Measurements from ENCODE around the gene PKLR.
"Not testable (repeated sequence)": the region's sequence is repeated elsewhere in the genome, so short reads cannot be mapped to it uniquely, and the experiment has no call there.

Gene PKLR

DNA sequence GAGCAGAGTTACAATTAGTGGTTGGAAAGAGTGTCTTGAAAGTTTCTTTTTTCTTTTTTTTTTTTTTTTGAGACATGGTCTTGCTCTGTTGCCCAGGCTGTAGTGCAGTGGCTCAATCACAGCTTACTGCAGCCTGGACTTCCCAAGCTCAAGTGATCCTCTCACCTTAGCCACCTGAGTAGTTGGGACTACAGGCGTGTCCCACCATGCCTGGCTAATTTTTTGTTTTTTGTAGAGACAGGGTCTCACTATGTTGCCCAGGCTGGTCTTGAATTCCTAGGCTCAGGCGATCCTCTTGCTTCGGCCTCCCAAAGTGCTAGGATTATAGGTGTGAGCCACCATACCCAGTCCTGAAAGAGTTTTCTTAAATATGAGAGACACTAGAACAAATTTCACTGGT, 54.4 kb downstream of the PKLR start:
- H3K36me3 Mint-ChIP-seq; H3K27me3 Mint-ChIP-seq; H3K27ac Mint-ChIP-seq; H3K9me3 Mint-ChIP-seq (ENCODE audit: low read depth); H3K4me3 Mint-ChIP-seq: not testable (repeated sequence)
- H3K4me1 Mint-ChIP-seq (ENCODE audit: low read depth) = peaks cover 34% of the 10 kb centered on the region

DNA sequence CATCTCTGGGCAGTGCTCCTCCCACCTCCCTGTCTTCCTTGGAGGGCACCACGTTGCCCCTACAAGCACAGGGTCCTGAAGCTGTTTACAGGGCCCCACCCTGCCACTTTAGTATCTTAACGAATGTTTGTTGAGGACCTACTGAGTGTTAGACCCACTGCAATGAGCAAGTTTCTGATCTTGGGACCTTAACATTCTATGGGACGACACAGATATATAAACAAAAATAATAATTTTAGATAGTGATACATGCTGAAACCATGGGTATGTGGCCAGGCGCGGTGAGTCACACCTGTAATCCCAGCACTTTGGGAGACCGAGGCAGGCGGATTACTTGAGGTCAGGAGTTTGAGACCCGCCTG, 56.1 kb downstream of the PKLR start:
- peaks cover 44% of the 10 kb centered on the region for H3K4me1 Mint-ChIP-seq (ENCODE audit: low read depth)

DNA sequence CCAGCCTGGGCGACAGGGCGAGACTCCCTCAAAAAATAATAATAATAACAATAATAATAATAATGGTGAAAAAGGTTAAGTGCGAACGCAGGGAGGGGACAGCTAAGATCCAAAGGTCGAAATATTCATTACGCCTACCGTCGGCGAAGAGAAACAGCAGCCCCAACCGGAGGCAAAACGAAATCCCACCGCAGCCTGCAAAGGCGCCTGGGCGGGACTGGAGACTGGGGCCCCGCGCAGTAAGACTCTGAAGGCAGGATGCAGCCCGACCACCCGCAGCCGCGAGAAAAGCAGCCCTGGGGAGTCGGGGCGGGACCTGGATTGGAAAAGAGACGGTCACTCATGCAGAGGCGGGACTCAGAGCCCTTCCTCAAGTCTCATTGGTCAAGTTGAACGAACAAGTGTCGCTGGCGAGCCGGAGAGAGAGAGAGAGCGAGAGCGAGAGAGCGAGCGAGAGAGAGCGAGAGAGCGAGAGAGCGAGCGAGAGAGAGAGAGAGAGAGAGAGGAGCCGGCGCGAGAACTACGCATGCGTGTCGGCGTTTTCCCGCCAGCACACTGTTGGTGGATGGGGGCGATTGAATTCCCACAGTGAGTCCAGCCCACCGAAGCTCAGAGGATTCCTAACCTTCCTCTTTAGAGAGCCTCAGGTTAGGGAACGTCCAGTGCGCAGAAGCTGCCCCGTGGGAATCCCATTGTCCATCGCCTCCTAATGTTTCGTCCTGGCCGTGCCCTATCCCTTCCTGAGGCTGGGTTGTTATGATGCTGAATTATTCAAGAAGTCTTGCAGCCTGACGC, 56.7 kb downstream of the PKLR start:
- H3K4me3 Mint-ChIP-seq = peak overlapping the region; percentile 80
- no peaks in the 10 kb centered on the region for H3K9me3 Mint-ChIP-seq (ENCODE audit: low read depth)
- H3K27ac Mint-ChIP-seq = peak overlapping the region; percentile 96
- no peaks in the 10 kb centered on the region for H3K36me3 Mint-ChIP-seq
- H3K4me1 Mint-ChIP-seq (ENCODE audit: low read depth) = peaks cover 44% of the 10 kb centered on the region
- H3K27me3 Mint-ChIP-seq = no peaks in the 10 kb centered on the region

More for the DNA sequence above, 56.1 kb downstream of the PKLR start:
- Mint-ChIP-seq H3K27ac (peak overlapping the region; percentile 96), H3K36me3 (no peaks in the 10 kb centered on the region), H3K9me3 (ENCODE audit: low read depth) (no peaks in the 10 kb centered on the region), H3K27me3 (no peaks in the 10 kb centered on the region), H3K4me3 (peak overlapping the region; percentile 80)

DNA sequence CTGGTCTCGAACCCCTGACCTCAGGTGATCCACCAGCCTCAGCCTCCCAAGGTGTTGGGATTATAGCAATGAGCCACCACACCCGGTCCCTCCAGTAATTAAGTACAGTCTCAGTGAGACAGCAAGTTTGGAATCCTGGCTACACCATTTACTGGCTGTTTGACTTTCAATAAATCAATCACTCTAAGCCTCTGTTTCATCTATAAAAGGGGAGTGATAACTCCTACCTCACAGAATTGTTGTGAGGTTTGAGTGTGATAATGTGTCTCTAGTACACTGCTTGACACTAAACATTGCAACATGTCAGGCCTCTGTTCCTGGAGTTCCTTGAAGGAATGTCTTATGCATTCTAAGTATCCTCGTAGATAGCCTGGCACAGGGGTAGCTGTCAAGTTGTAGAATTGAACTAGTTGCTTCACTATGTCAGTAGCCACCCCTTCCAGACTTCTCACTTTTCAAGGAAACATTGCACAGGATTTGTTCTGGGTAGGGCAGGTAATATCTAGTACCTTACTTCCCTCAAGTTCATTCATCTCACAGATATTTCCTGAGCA, 58.4 kb downstream of the PKLR start:
- H3K27ac Mint-ChIP-seq = peak overlapping the region; percentile 89
- H3K4me1 Mint-ChIP-seq (ENCODE audit: low read depth) = peaks cover 45% of the 10 kb centered on the region
- peak overlapping the region; percentile 80 for H3K4me3 Mint-ChIP-seq
- no peaks in the 10 kb centered on the region for H3K36me3 Mint-ChIP-seq
- H3K9me3 Mint-ChIP-seq (ENCODE audit: low read depth) = no peaks in the 10 kb centered on the region
- H3K27me3 Mint-ChIP-seq = no peaks in the 10 kb centered on the region

DNA sequence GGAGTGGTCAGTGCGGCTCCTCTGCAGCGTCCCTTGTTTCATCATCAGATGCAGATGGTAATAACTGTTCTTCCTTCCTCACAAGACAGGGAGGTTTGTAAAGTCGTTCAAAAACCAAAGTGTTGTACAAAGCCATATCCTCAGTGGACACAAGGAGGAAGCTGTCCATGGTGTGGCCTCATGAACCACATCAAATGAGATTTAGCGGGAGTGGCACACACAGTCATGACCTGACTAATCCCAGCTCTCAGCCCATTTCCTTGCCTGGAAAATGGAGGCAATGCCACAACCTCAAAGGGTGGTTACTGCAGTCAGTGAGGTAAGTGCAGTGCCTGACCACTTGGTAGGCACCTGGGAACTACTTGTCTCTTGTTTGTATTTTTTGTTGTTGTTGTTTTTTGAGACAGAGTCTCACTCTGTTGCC, 59.4 kb downstream of the PKLR start:
- H3K4me3 Mint-ChIP-seq = peak overlapping the region; percentile 87

DNA sequence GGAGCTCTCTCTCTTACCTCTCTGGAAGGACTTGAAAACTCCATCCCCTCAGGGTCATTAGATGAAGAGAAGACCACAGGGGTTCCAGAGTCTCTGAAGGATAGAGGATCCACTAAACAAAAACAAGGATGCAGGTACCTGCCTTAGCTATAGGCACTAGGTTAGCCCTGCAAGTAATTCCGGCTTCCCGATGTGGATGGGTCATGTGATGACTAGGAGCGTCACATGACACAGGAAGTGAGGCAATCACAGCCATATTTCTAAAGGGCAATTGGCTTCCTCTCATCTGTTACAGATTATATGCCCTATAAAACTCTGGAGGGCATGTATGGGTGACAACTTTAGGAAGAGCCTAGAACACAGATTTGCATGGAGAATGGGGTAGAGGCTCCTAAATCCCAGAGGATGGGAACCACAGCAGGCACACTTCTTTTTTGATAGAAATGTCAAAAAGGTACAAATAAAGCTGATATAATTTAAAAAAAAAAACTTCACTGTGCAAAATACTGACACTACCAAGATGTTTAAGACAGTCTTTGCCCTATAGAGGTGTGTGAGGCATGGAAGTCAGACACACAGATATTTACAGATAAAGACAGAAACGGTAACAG, 60.1 kb downstream of the PKLR start:
- H3K4me3 Mint-ChIP-seq = peak overlapping the region; percentile 87
- no peaks in the 10 kb centered on the region for H3K9me3 Mint-ChIP-seq (ENCODE audit: low read depth)
- H3K36me3 Mint-ChIP-seq = no peaks in the 10 kb centered on the region
- H3K27ac Mint-ChIP-seq = peak overlapping the region; percentile 85
- peaks cover 45% of the 10 kb centered on the region for H3K4me1 Mint-ChIP-seq (ENCODE audit: low read depth)
- no peaks in the 10 kb centered on the region for H3K27me3 Mint-ChIP-seq

More for the DNA sequence above, 59.4 kb downstream of the PKLR start:
- no peaks in the 10 kb centered on the region for H3K9me3 Mint-ChIP-seq (ENCODE audit: low read depth)
- H3K36me3 Mint-ChIP-seq = no peaks in the 10 kb centered on the region
- H3K4me1 Mint-ChIP-seq (ENCODE audit: low read depth) = peaks cover 45% of the 10 kb centered on the region
- no peaks in the 10 kb centered on the region for H3K27me3 Mint-ChIP-seq
- peak overlapping the region; percentile 64 for H3K27ac Mint-ChIP-seq

Data from activated naive CD8-positive, alpha-beta T cell (primary cell).